ENCODE data around the gene RAB11FIP3.

DNA sequence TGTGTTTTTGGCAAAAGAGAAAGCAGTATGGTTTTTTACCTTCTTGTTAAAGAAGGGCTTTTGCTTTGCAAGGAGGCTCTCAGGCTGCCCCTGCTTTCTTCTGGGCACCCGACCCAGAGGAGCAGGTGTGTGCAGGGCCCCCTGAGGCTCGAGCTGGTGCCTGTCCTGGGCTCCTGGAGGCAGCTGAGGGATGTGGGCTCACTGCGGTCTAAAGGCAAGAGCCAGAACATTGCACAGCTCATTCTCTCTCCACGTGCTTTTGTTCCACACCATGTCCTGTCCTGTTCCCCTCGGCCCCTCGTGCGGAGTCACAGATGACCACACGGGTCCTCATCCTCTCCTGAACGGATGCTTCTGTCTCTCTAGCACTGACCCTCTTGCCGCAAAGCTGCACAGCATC lies 65.3 kb downstream of the RAB11FIP3 start:
- TF ChIP-seq EZH2phosphoT487 (IDR thresholded peaks at IDR 0.05; ENCODE audit: insufficient read depth, low read depth) = no peak
- no peak for TF ChIP-seq EZH2 (IDR thresholded peaks at IDR 0.05; ENCODE audit: insufficient read depth, poor library complexity, severe bottlenecking)

Data from GM23248 (cell line).